CD14-positive monocyte (primary cell): ENCODE results near the gene BIN1. TPM values are rescaled to one million over a fixed set of nuclear protein-coding genes. Genes with fewer than 3 reads are reported as not detected.

Experiments
- DNase-seq, 3 donors: peaks; one replicate each; pipeline ENCODE4 v3.0.0-alpha.2; 2011 to 2022
- H2AFZ ChIP-seq: 2 replicates; pipeline ENCODE4 v1.6.0; 2012; ENCODE audit warnings: mild to moderate bottlenecking, low read depth, low read length, inconsistent platforms; ENCODE audit not compliant: insufficient read depth, poor library complexity, severe bottlenecking
- H3K27ac ChIP-seq, 2 donors: 1 replicate in 1 of 2; 2 replicates in 1 of 2; pipeline ENCODE4 v1.5.1; 2012 to 2013; ENCODE audit warnings: low read length in 2 of 2, control low read depth in 1 of 2, inconsistent platforms in 1 of 2, low read depth in 1 of 2, mild to moderate bottlenecking in 1 of 2
- H3K27me3 ChIP-seq, 2 donors: one replicate each; pipeline versions ENCODE4 v1.6.0 to v1.6.1; 2011 to 2013; ENCODE audit warnings: low read length in 2 of 2; ENCODE audit not compliant: control insufficient read depth in 2 of 2, insufficient read depth in 2 of 2
- H3K36me3 ChIP-seq, 2 donors: replicated peaks in 1 of 2; 1 replicate in 1 of 2; 2 replicates in 1 of 2; pipeline versions ENCODE4 v1.5.1 to v1.6.1; 2012 to 2013; ENCODE audit warnings: low read length in 2 of 2, control low read depth in 1 of 2, inconsistent platforms in 1 of 2, mild to moderate bottlenecking in 1 of 2; ENCODE audit not compliant: insufficient read depth in 2 of 2, control insufficient read depth in 1 of 2
- H3K4me1 ChIP-seq, 2 donors: 1 replicate in 1 of 2; 2 replicates in 1 of 2; pipeline versions ENCODE4 v1.5.1 to v1.6.1; 2012 to 2013; ENCODE audit warnings: low read length in 2 of 2, control low read depth in 1 of 2, inconsistent platforms in 1 of 2, mild to moderate bottlenecking in 1 of 2, moderate library complexity in 1 of 2; ENCODE audit not compliant: insufficient read depth in 2 of 2, control insufficient read depth in 1 of 2
- H3K4me2 ChIP-seq: replicated peaks from 2 replicates; pipeline ENCODE3; 2012; ENCODE audit warnings: low read length, moderate library complexity, mild to moderate bottlenecking; ENCODE audit not compliant: poor library complexity, severe bottlenecking; ENCODE audit errors: extremely low read depth
- H3K4me3 ChIP-seq, 3 experiments: fragments of 200-600 bp in 1 of 3; sonication (generic) in 1 of 3; replicated peaks in 1 of 3; 1 replicate in 2 of 3; 2 replicates in 1 of 3; pipeline ENCODE4 v1.5.1; 2011 to 2013; ENCODE audit warnings: low read length in 3 of 3, mild to moderate bottlenecking in 3 of 3, control low read depth in 2 of 3, low read depth in 2 of 3, inconsistent platforms in 1 of 3, moderate library complexity in 1 of 3
- H3K79me2 ChIP-seq: 2 replicates; pipeline ENCODE4 v1.6.0; 2012; ENCODE audit warnings: mild to moderate bottlenecking, control low read depth, inconsistent platforms, low read length, moderate library complexity; ENCODE audit not compliant: insufficient read depth
- H3K9ac ChIP-seq: 2 replicates; pipeline ENCODE4 v1.6.0; 2017; ENCODE audit warnings: low read length, mild to moderate bottlenecking; ENCODE audit not compliant: insufficient read depth, poor library complexity, severe bottlenecking
- H3K9me3 ChIP-seq, 2 donors: replicated peaks in 1 of 2; 1 replicate in 1 of 2; 2 replicates in 1 of 2; pipeline versions ENCODE4 v1.5.1 to v1.6.1; 2012 to 2013; ENCODE audit warnings: low read length in 2 of 2, control low read depth in 1 of 2; ENCODE audit not compliant: control insufficient read depth in 1 of 2, insufficient read depth in 1 of 2
- H4K20me1 ChIP-seq: 2 replicates; pipeline ENCODE4 v1.6.0; 2012; ENCODE audit warnings: mild to moderate bottlenecking, low read length, control low read depth, moderate library complexity; ENCODE audit not compliant: insufficient read depth
- H3K27ac Mint-ChIP-seq, 7 donors: one replicate each; pipeline ENCODE4 v1.8.0; 2020; ENCODE audit warnings: mild to moderate bottlenecking in 7 of 7, mixed read lengths in 7 of 7, moderate library complexity in 6 of 7, inconsistent platforms in 2 of 7
- H3K27me3 Mint-ChIP-seq, 3 donors: one replicate each; pipeline ENCODE4 v1.8.0; 2021 to 2022; ENCODE audit warnings: low read depth in 3 of 3, mild to moderate bottlenecking in 3 of 3, mixed read lengths in 3 of 3, moderate library complexity in 3 of 3, inconsistent platforms in 1 of 3
- H3K36me3 Mint-ChIP-seq, 2 donors: one replicate each; pipeline ENCODE4 v1.8.0; 2020; ENCODE audit warnings: mixed read lengths in 2 of 2, inconsistent platforms in 1 of 2, mild to moderate bottlenecking in 1 of 2
- H3K4me1 Mint-ChIP-seq: one replicate; pipeline ENCODE4 v1.8.0; 2020; ENCODE audit warnings: mild to moderate bottlenecking, mixed read lengths
- H3K4me3 Mint-ChIP-seq, 2 donors: one replicate each; pipeline ENCODE4 v1.8.0; 2020; ENCODE audit warnings: mild to moderate bottlenecking in 2 of 2, mixed read lengths in 2 of 2, moderate library complexity in 1 of 2
- H3K9me3 Mint-ChIP-seq, 7 donors: one replicate each; pipeline ENCODE4 v1.8.0; 2020 to 2022; ENCODE audit warnings: mixed read lengths in 7 of 7, mild to moderate bottlenecking in 6 of 7, moderate library complexity in 6 of 7, inconsistent platforms in 2 of 7
- WGBS: methylation state at CpG from one replicate; pipeline ENCODE4 v1.1.5; 2013; ENCODE audit warnings: missing lambda C conversion rate; ENCODE audit not compliant: insufficient coverage; 5-methylcytosine and 5-hydroxymethylcytosine counted together
- intact Hi-C, 2 donors: fragments of 100-400 bp; cut with micrococcal nuclease; formaldehyde crosslinking; loops; one replicate each; pipeline versions ENCODE4 v1.15.0 to v1.15.1; 2023
- polyA plus RNA-seq, 3 donors: library from polyadenylated mRNA; depleted of rRNA in 1 of 3; unstranded in 2 of 3; stranded (reverse) in 1 of 3; fragments of 300-500 nt in 2 of 3; fragments of >200 nt in 1 of 3; fragmentation: Illumina TruSeq in 2 of 3; gene quantifications; 1 replicate in 2 of 3; 2 replicates in 1 of 3; pipeline ENCODE4 v1.2.3, GENCODE V29; 2012 to 2021
- TF ChIP-seq, protein P1 (sequence below): fragments of 200-600 bp; IDR thresholded peaks from one replicate; pipeline ENCODE4 v1.8.0; 2022; ENCODE audit warnings: antibody characterized with exemption, mild to moderate bottlenecking

Gene BIN1
- polyA plus RNA-seq, 3 donors, result 3.4 to 7.5 (median 4.1) TPM

DNA sequence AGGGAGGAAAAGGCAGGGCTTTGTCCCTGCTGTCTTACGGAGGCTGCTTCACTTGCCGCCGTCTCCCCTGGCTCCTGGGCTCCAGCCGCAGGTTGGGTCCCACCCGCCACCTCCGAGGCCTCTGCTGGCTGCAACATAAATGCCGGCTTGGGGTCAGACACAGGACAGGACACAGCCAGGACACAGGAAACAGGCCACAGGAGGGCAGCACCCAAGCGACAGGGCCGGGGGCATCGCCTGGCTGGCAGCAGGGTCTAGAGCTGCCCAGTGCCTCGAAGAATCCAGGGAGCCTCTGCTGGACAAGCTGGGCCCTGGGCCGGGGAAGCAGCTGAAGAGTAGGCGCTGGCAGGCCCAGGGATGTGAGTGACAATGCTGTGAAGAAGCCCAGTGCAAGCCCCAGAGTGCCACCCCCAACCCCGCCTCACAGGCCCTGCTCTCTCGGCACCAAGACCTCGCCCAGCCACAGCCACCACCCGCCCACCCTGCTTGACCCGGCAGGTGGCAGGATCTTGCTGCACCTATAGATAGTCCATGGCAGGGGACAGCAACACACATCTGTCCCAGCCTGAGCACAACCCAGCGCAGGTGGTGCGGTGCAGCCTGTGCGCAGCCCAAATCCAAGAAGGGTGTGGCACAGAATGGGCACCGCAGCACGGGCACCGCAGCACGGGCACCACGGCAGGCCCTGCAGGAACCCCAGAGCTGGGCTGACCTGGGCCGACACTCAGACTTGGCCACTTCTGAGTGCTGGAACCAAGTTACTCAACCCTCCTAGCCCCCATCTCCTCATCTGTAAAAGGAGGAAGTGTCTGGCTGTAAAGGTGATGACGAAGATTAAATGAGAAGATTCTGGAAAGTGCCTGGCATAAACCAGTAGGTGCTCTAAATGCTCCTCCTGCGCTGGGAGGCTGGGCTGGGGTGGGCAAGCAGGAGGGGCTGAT lies 55.6 kb downstream of the BIN1 start:
- Histone ChIP-seq H3K27ac (no peak overlapping the region), H4K20me1 (no peaks in the 10 kb centered on the region), H3K9me3 (peaks cover 0 to 2% of the 10 kb centered on the region in 2 donors), H3K27me3 (no peaks in the 10 kb centered on the region), H3K9ac (no peak overlapping the region), H3K79me2 (no peaks in the 10 kb centered on the region), H3K4me2 (no peak overlapping the region), H3K36me3 (no peaks in the 10 kb centered on the region), H3K4me1 (peaks cover 6 to 11% of the 10 kb centered on the region in 2 donors), H3K4me3 (no peak overlapping the region), H2AFZ (no peak overlapping the region)
- H3K36me3 Mint-ChIP-seq, result no peaks in the 10 kb centered on the region
- H3K9me3 Mint-ChIP-seq, result peaks cover 0 to 4% (median 0%) of the 10 kb centered on the region in 7 donors
- peaks cover 2% of the 10 kb centered on the region for H3K4me1 Mint-ChIP-seq
- peaks cover 2 to 9% (median 2%) of the 10 kb centered on the region in 3 donors for H3K27me3 Mint-ChIP-seq
- peak overlapping the region in 2 of 7 donors; percentile 52 to 59 for H3K27ac Mint-ChIP-seq
- peak in 2 of 3 donors; percentile 37 to 72 for DNase-seq
- WGBS, result 86% methylated on average over 28 of the region's 29 CpGs
- intact Hi-C loops, result no loop called here
- TF ChIP-seq, protein P1, sequence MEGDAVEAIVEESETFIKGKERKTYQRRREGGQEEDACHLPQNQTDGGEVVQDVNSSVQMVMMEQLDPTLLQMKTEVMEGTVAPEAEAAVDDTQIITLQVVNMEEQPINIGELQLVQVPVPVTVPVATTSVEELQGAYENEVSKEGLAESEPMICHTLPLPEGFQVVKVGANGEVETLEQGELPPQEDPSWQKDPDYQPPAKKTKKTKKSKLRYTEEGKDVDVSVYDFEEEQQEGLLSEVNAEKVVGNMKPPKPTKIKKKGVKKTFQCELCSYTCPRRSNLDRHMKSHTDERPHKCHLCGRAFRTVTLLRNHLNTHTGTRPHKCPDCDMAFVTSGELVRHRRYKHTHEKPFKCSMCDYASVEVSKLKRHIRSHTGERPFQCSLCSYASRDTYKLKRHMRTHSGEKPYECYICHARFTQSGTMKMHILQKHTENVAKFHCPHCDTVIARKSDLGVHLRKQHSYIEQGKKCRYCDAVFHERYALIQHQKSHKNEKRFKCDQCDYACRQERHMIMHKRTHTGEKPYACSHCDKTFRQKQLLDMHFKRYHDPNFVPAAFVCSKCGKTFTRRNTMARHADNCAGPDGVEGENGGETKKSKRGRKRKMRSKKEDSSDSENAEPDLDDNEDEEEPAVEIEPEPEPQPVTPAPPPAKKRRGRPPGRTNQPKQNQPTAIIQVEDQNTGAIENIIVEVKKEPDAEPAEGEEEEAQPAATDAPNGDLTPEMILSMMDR, result no peak
- H3K4me3 Mint-ChIP-seq, result no peak overlapping the region

DNA sequence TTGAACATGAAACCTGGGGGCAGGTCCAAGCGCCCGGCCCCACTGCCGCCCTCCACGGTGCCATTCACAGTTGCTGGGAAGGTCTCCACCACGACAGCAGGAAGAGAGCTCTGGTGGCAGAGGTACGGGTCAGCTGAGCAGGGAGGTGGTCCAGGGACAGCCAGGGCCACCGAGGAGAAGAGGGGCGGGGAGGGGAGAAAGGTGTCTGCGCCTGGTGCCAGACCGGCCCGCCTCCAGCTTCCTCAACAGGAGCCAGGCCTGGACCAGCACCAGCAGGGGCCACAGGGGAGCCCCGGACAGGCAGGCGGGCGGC lies 56.2 kb downstream of the BIN1 start:
- Histone ChIP-seq H3K4me3 (no peak overlapping the region), H3K36me3 (no peaks in the 10 kb centered on the region), H2AFZ (no peak overlapping the region), H3K9ac (no peak overlapping the region), H3K9me3 (peaks cover 0 to 2% of the 10 kb centered on the region in 2 donors), H3K27ac (no peak overlapping the region), H3K4me1 (peaks cover 6 to 11% of the 10 kb centered on the region in 2 donors), H3K27me3 (no peaks in the 10 kb centered on the region), H3K79me2 (no peaks in the 10 kb centered on the region), H4K20me1 (no peaks in the 10 kb centered on the region), H3K4me2 (no peak overlapping the region)
- Mint-ChIP-seq H3K4me3 (no peak overlapping the region), H3K36me3 (no peaks in the 10 kb centered on the region), H3K27me3 (peaks cover 2 to 9% (median 3%) of the 10 kb centered on the region in 3 donors), H3K27ac (peak overlapping the region in 1 of 7 donors; percentile 43), H3K9me3 (peaks cover 0 to 4% (median 0%) of the 10 kb centered on the region in 7 donors), H3K4me1 (peaks cover 2% of the 10 kb centered on the region)
- intact Hi-C loops, result no loop called here
- DNase-seq, result peak in 1 of 3 donors; percentile 8
- 95% methylated on average over 13 of the region's 14 CpGs for WGBS
- TF ChIP-seq, protein P1, result no peak
